Renal cortex interstitium (tissue), 11 donors: ENCODE data around the gene ARL15. TPM values are rescaled to one million over a fixed set of nuclear protein-coding genes. Genes with fewer than 3 reads are reported as not detected.

Experiments
- DNase-seq, 11 donors: peaks; one replicate each; pipeline ENCODE4 v3.0.0-alpha.2; 2013; ENCODE audit warnings: low read depth in 9 of 11, low spot score in 4 of 11; ENCODE audit errors: extremely low read depth in 1 of 11
- polyA plus RNA-seq, 3 donors: library from polyadenylated mRNA; unstranded; fragments of 120-200 nt; gene quantifications; one replicate each; pipeline ENCODE4 v1.2.1, GENCODE V29; 2013; ENCODE audit not compliant: insufficient read length in 3 of 3

The ARL15 gene
- polyA plus RNA-seq, 3 donors, result 27.3 to 30.9 (median 30.0) TPM

- DNase-seq, result no peak
Observed at GRCh38 chr5:54226215-54226614, 84.2 kb downstream of the ARL15 start.

GRCh38 chr5:54224103-54224826 lies 86.1 kb downstream of the ARL15 start:
- no peak for DNase-seq

- DNase-seq, result no peak
Observed at GRCh38 chr5:54222336-54222735, 88.0 kb downstream of the ARL15 start.

- no peak for DNase-seq
Observed at GRCh38 chr5:54221135-54221534, 89.2 kb downstream of the ARL15 start.

GRCh38 chr5:54220230-54221040 lies 89.9 kb downstream of the ARL15 start:
- no peak for DNase-seq

- DNase-seq, result peak in 10 of 11 donors; percentile 66 to 84 (median 72)
Observed at GRCh38 chr5:54217826-54218503, 92.4 kb downstream of the ARL15 start.

GRCh38 chr5:54215233-54215736 lies 95.1 kb downstream of the ARL15 start:
- DNase-seq, result no peak

GRCh38 chr5:54214722-54215121 lies 95.7 kb downstream of the ARL15 start:
- no peak for DNase-seq

- DNase-seq, result no peak
Observed at GRCh38 chr5:54212331-54212730, 98.0 kb downstream of the ARL15 start.

GRCh38 chr5:54211912-54212311 lies 98.5 kb downstream of the ARL15 start:
- DNase-seq, result no peak

- DNase-seq, result no peak
Observed at GRCh38 chr5:54207566-54207965, 102.8 kb downstream of the ARL15 start.

- no peak for DNase-seq
Observed at GRCh38 chr5:54206580-54207229, 103.7 kb downstream of the ARL15 start.

- no peak for DNase-seq
Observed at GRCh38 chr5:54205918-54206317, 104.5 kb downstream of the ARL15 start.

- no peak for DNase-seq
Observed at GRCh38 chr5:54205453-54205852, 104.9 kb downstream of the ARL15 start.

- DNase-seq, result no peak
Observed at GRCh38 chr5:54197018-54197417, 113.4 kb downstream of the ARL15 start.

GRCh38 chr5:54195701-54196100 lies 114.7 kb downstream of the ARL15 start:
- no peak for DNase-seq

- DNase-seq, result peak in 1 of 11 donors; percentile 48
Observed at GRCh38 chr5:54194318-54194717, 116.1 kb downstream of the ARL15 start.

- no peak for DNase-seq
Observed at GRCh38 chr5:54187694-54188093, 122.7 kb downstream of the ARL15 start.

GRCh38 chr5:54186912-54187445 lies 123.4 kb downstream of the ARL15 start:
- DNase-seq, result no peak
